Measurements from ENCODE around the gene HOXB7. TPM values are rescaled to one million over a fixed set of nuclear protein-coding genes. Genes with fewer than 3 reads are reported as not detected.
A peak's percentile ranks its signal among the peaks of the same experiment; 100 is the strongest.

The HOXB7 gene
- total RNA-seq, 4 donors from 2014 or later: 0.36 to 3.0 (median 0.65) TPM

DNA sequence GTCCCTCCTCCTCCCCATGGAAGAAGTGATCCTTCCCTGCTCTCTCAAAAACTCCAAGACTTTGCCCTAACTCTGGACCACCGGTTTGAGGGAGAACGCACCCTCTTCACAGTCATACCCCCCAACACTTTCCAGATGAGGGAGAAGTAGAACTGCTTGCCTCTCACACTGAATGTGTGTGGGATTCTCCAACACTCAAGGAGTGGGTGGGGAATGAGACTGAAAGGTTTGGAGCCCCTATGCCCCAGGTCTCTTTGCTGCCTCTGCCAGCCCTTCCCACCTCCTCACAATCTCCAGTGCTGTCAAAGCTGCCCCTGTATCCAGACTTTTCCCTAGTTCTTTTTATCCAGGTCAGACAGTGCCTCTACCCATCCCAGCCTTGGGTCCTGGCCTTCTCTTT, 44.1 kb downstream of the HOXB7 start:
- peaks cover 21 to 29% (median 29%) of the 10 kb centered on the region in 3 donors for H3K27me3 ChIP-seq

DNA sequence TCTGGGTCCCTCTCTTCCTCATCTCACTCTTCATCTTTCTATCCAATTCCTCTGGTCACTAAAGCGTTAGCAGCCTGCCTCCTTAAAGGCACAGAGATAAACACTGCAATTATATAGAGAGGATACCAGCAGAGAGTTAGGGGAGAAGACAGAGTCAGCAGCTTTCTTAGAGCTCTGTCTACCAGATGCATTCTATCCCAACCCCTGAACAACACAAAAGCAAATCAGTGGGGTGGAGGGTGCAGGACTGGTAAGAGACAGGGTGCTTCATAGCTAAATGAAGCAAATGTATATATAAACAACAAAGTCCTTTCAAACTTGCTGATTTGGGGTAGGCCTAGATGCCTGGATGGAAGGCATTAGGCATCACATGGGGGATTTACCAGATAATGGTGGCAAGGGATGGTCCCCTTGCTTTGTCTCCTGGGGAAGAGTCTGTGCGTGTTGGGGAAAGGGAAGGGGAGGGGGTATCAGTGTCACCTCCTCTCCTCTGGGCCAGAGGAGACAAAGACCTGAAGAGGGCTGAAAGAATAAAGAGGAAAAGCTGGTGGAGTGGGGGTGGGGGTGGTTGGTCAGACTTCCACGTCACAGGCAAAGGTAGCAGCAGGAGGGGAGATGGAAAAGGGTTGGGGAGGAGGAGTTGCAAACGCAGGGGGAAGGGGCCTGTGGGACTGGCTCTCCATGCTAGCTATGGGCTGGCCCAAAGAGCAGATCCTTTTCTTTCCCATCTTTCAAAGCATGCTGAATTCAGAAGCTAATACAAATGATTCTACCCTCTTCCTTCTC, 44.7 kb downstream of the HOXB7 start:
- H3K27me3 ChIP-seq: peaks cover 21 to 29% (median 24%) of the 10 kb centered on the region in 3 donors
- peaks cover 0 to 6% of the 10 kb centered on the region in 2 donors for H3K4me1 ChIP-seq
- in situ Hi-C loops (cut with MboI; ENCODE audit: low sequenced_read_pairs in 4 of 4): no loop called here
- no peak overlapping the region for H3K4me3 ChIP-seq
- intact Hi-C loops (cut with DNase I; ENCODE audit: low total_unique reads): no loop called here
- no peak for DNase-seq
- TF ChIP-seq, protein P1, sequence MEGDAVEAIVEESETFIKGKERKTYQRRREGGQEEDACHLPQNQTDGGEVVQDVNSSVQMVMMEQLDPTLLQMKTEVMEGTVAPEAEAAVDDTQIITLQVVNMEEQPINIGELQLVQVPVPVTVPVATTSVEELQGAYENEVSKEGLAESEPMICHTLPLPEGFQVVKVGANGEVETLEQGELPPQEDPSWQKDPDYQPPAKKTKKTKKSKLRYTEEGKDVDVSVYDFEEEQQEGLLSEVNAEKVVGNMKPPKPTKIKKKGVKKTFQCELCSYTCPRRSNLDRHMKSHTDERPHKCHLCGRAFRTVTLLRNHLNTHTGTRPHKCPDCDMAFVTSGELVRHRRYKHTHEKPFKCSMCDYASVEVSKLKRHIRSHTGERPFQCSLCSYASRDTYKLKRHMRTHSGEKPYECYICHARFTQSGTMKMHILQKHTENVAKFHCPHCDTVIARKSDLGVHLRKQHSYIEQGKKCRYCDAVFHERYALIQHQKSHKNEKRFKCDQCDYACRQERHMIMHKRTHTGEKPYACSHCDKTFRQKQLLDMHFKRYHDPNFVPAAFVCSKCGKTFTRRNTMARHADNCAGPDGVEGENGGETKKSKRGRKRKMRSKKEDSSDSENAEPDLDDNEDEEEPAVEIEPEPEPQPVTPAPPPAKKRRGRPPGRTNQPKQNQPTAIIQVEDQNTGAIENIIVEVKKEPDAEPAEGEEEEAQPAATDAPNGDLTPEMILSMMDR (IDR thresholded peaks at IDR 0.05 in 4 of 5, conservative IDR thresholded peaks at IDR 0.05 in 1 of 5): no peak
- no peak for TF ChIP-seq POLR2A (IDR thresholded peaks at IDR 0.05)
- H3K27ac ChIP-seq: peak overlapping the region in 3 of 4 donors; percentile 56 to 78 (median 57)
- no peaks in the 10 kb centered on the region for H3K9me3 ChIP-seq
- no peak for ATAC-seq
- no peaks in the 10 kb centered on the region for H3K36me3 ChIP-seq

More for the DNA sequence above, 44.1 kb downstream of the HOXB7 start:
- Histone ChIP-seq H3K27ac (peak overlapping the region in 3 of 4 donors; percentile 56 to 78 (median 57)), H3K4me1 (peaks cover 0 to 7% of the 10 kb centered on the region in 2 donors), H3K9me3 (no peaks in the 10 kb centered on the region), H3K4me3 (no peak overlapping the region), H3K36me3 (no peaks in the 10 kb centered on the region)
- no peak for TF ChIP-seq POLR2A (IDR thresholded peaks at IDR 0.05)
- TF ChIP-seq, protein P1 (IDR thresholded peaks at IDR 0.05 in 4 of 5, conservative IDR thresholded peaks at IDR 0.05 in 1 of 5): no peak
- intact Hi-C loops (cut with DNase I; ENCODE audit: low total_unique reads) (no loop called here), in situ Hi-C loops (cut with MboI; ENCODE audit: low sequenced_read_pairs in 4 of 4) (no loop called here)
- no peak for DNase-seq
- ATAC-seq: no peak

DNA sequence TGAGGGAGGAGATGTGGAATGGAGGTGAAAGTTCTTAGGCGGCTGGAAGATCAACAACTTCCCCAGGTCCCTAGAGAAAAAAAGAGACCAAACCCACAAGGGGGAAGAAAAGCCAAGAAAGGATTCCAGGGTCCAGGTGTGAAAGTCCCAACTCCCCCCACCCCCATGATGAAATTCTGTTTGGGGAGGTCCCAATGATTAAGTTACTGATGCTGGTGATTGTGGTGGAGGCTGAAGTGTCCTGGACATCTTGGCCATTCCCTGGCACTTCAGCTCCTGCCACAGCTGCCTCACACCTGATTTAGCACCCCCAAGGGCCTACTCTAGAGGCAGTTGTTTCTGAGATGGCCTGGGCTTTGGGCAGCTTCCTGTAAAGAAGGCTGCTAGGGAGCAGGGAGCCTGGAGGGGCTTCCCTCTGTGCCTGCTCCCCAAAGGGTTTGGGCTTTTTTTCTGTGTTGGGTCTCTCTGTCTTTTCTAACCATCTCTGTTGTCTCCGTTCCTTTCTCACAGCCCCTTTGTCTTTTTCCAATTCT, 45.7 kb downstream of the HOXB7 start:
- peaks cover 21% of the 10 kb centered on the region in 3 donors for H3K27me3 ChIP-seq
- peak overlapping the region in 1 of 4 donors; percentile 53 for H3K4me3 ChIP-seq
- H3K9me3 ChIP-seq: no peaks in the 10 kb centered on the region
- in situ Hi-C loops (cut with MboI; ENCODE audit: low sequenced_read_pairs in 4 of 4) (no loop called here), intact Hi-C loops (cut with DNase I; ENCODE audit: low total_unique reads) (no loop called here)
- DNase-seq (no peak), ATAC-seq (no peak)
- H3K4me1 ChIP-seq: peaks cover 0 to 6% of the 10 kb centered on the region in 2 donors
- H3K36me3 ChIP-seq: no peaks in the 10 kb centered on the region
- H3K27ac ChIP-seq: peak overlapping the region; percentile 4 to 67 (median 43)
- TF ChIP-seq, protein P1 (IDR thresholded peaks at IDR 0.05 in 4 of 5, conservative IDR thresholded peaks at IDR 0.05 in 1 of 5): no peak
- no peak for TF ChIP-seq POLR2A (IDR thresholded peaks at IDR 0.05)

DNA sequence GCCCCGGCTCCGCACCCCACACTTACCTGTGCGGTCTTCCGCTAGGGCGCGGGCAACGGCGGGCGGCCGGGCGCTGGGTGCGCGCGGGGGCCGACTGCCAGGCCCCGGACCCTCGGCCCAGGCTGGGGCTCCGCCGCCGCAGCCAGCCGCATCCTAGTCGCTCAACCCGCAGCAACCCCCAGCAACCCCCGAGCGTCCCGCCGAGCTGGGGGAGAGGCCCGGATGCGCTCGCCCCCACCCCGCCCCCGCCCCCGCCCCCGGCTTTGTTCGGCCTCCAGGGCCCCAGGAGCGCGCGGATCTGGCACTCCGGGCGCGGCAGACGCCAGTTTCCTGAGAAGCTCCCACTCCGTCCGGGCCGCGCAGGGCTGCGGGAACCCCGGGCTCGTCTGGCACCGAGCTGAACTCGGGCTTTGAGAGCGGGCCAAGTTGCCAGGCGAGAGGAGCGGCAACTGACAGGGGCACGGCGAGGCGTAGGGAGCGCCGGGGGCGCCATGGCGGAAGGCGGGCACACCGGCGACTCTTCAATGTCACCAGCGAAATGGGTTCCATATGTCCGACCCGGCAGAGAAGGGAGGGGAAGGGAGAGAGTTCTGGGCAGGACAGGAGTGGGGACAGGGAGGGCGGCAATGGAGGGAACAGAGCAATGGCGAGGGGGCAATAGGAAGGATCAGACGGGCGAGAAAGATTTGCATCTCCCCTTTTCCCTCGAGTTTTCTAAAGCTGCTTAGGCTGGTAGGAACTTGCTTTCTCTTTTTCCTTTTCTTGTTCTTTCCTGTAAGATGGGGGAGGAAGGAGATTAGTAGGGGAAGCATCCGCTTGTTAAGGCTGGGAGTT, 46.4 kb downstream of the HOXB7 start:
- in situ Hi-C loops (cut with MboI; ENCODE audit: low sequenced_read_pairs in 4 of 4): no loop called here
- DNase-seq (no peak), ATAC-seq (peak in 1 of 2 donors; percentile 39)
- Histone ChIP-seq H3K9me3 (no peaks in the 10 kb centered on the region), H3K36me3 (no peaks in the 10 kb centered on the region), H3K27me3 (peaks cover 14 to 21% (median 15%) of the 10 kb centered on the region in 3 donors), H3K27ac (peak overlapping the region; percentile 4 to 67 (median 62)), H3K4me1 (no peaks in the 10 kb centered on the region), H3K4me3 (peak overlapping the region; percentile 53 to 62 (median 56))
- intact Hi-C loops (cut with DNase I; ENCODE audit: low total_unique reads): no loop called here
- TF ChIP-seq, protein P1 (IDR thresholded peaks at IDR 0.05 in 4 of 5, conservative IDR thresholded peaks at IDR 0.05 in 1 of 5): no peak
- TF ChIP-seq POLR2A (IDR thresholded peaks at IDR 0.05): no peak

Measured in gastrocnemius medialis (tissue), 4 donors.